Measurements from ENCODE around the gene BROX. TPM values are rescaled to one million over a fixed set of nuclear protein-coding genes. Genes with fewer than 3 reads are reported as not detected.

Gene BROX
- total RNA-seq, 1 donor from 2014 or later = 74.7 TPM

GRCh38 chr1:222777463-222777862 lies 65.1 kb downstream of the BROX start:
- Mint-ChIP-seq H3K27ac (no peak overlapping the region), H3K4me3 (no peak overlapping the region), H3K9me3 (no peaks in the 10 kb centered on the region), H3K36me3 (no peaks in the 10 kb centered on the region), H3K27me3 (ENCODE audit: insufficient read depth, low read depth) (peaks cover 2% of the 10 kb centered on the region), H3K4me1 (no peaks in the 10 kb centered on the region)
- H3K79me2 ChIP-seq (ENCODE audit: low read depth) = no peaks in the 10 kb centered on the region
- no peaks in the 10 kb centered on the region for H3K9me3 ChIP-seq (ENCODE audit: low read depth)
- no peak overlapping the region for H3K9ac ChIP-seq
- TF ChIP-seq EZH2phosphoT487 (IDR thresholded peaks at IDR 0.05) = no peak
- TF ChIP-seq EZH2 (IDR thresholded peaks at IDR 0.05) = no peak
- TF ChIP-seq CTCF (IDR thresholded peaks at IDR 0.05) = no peak
- no peaks in the 10 kb centered on the region for H3K27me3 ChIP-seq
- H3K4me3 ChIP-seq = no peak overlapping the region
- no peaks in the 10 kb centered on the region for H3F3A ChIP-seq (ENCODE audit: low read depth)
- no peak overlapping the region for H2AFZ ChIP-seq (replicated peaks)
- H3K27ac ChIP-seq = no peak overlapping the region
- H4K20me1 ChIP-seq (ENCODE audit: low read depth) = no peaks in the 10 kb centered on the region
- DNase-seq (ENCODE audit: low spot score) = no peak
- no peaks in the 10 kb centered on the region for H3K36me3 ChIP-seq
- no peak overlapping the region for H3K4me2 ChIP-seq
- no peaks in the 10 kb centered on the region for H3K4me1 ChIP-seq

GRCh38 chr1:222777977-222778376 lies 65.6 kb downstream of the BROX start:
- no peaks in the 10 kb centered on the region for H3K36me3 Mint-ChIP-seq
- no peak overlapping the region for H3K4me3 Mint-ChIP-seq
- no peaks in the 10 kb centered on the region for H4K20me1 ChIP-seq (ENCODE audit: low read depth)
- H3K4me3 ChIP-seq = no peak overlapping the region
- H3K9me3 Mint-ChIP-seq = no peaks in the 10 kb centered on the region
- H3K9ac ChIP-seq = no peak overlapping the region
- no peak for DNase-seq (ENCODE audit: low spot score)
- TF ChIP-seq EZH2phosphoT487 (IDR thresholded peaks at IDR 0.05) (no peak), CTCF (IDR thresholded peaks at IDR 0.05) (no peak), EZH2 (IDR thresholded peaks at IDR 0.05) (no peak)
- no peaks in the 10 kb centered on the region for H3K4me1 Mint-ChIP-seq
- H3K27ac ChIP-seq = no peak overlapping the region
- H3K36me3 ChIP-seq = no peaks in the 10 kb centered on the region
- H2AFZ ChIP-seq (replicated peaks) = no peak overlapping the region
- peaks cover 2% of the 10 kb centered on the region for H3K27me3 Mint-ChIP-seq (ENCODE audit: insufficient read depth, low read depth)
- H3K27me3 ChIP-seq = no peaks in the 10 kb centered on the region
- H3K79me2 ChIP-seq (ENCODE audit: low read depth) = no peaks in the 10 kb centered on the region
- H3F3A ChIP-seq (ENCODE audit: low read depth) = no peaks in the 10 kb centered on the region
- no peak overlapping the region for H3K4me2 ChIP-seq
- H3K27ac Mint-ChIP-seq = no peak overlapping the region
- H3K9me3 ChIP-seq (ENCODE audit: low read depth) = no peaks in the 10 kb centered on the region
- no peaks in the 10 kb centered on the region for H3K4me1 ChIP-seq

GRCh38 chr1:222781251-222781650 lies 68.9 kb downstream of the BROX start:
- Histone ChIP-seq H3K9ac (no peak overlapping the region), H3F3A (ENCODE audit: low read depth) (no peaks in the 10 kb centered on the region), H3K27me3 (no peaks in the 10 kb centered on the region), H3K4me3 (no peak overlapping the region), H3K4me1 (no peaks in the 10 kb centered on the region), H3K79me2 (ENCODE audit: low read depth) (no peaks in the 10 kb centered on the region), H2AFZ (replicated peaks) (no peak overlapping the region), H4K20me1 (ENCODE audit: low read depth) (no peaks in the 10 kb centered on the region), H3K4me2 (no peak overlapping the region), H3K36me3 (no peaks in the 10 kb centered on the region), H3K9me3 (ENCODE audit: low read depth) (no peaks in the 10 kb centered on the region), H3K27ac (no peak overlapping the region)
- Mint-ChIP-seq H3K4me1 (no peaks in the 10 kb centered on the region), H3K9me3 (no peaks in the 10 kb centered on the region), H3K36me3 (no peaks in the 10 kb centered on the region), H3K4me3 (no peak overlapping the region), H3K27me3 (ENCODE audit: insufficient read depth, low read depth) (no peaks in the 10 kb centered on the region), H3K27ac (no peak overlapping the region)
- no peak for TF ChIP-seq EZH2phosphoT487 (IDR thresholded peaks at IDR 0.05)
- TF ChIP-seq EZH2 (IDR thresholded peaks at IDR 0.05) = no peak
- no peak for TF ChIP-seq CTCF (IDR thresholded peaks at IDR 0.05)
- no peak for DNase-seq (ENCODE audit: low spot score)
